Measurements from ENCODE around the gene GSTT2. TPM values are rescaled to one million over a fixed set of nuclear protein-coding genes. Genes with fewer than 3 reads are reported as not detected.

The GSTT2 gene
- total and polyA plus RNA-seq, 2 donors (not counting 1 experiment from before 2014, with no cell fraction given) = not detected

GRCh38 chr22:24028533-24028932, 48.6 kb downstream of the GSTT2 start:
- Histone ChIP-seq H2AFZ (ENCODE audit: insufficient read depth, low read depth, low read length, poor library complexity, severe bottlenecking) (no peak overlapping the region), H3K36me3 (replicated peaks in 1 of 2; ENCODE audit: control extremely low read depth in 1 of 2, control insufficient read depth in 1 of 2, extremely low read depth in 1 of 2, insufficient read depth in 2 of 2, low read length in 1 of 2) (peaks cover 0 to 6% of the 10 kb centered on the region in 2 experiments), H3K4me2 (replicated peaks; ENCODE audit: low read depth, low read length, poor library complexity, severe bottlenecking) (peak overlapping the region; percentile 2), H3K4me1 (ENCODE audit: control insufficient read depth in 2 of 2, insufficient read depth in 2 of 2, low read length in 2 of 2) (peaks cover 15% of the 10 kb centered on the region in 2 donors), H3K9ac (ENCODE audit: low read length) (no peak overlapping the region), H3K27ac (ENCODE audit: low read length in 2 of 2) (no peak overlapping the region), H3K4me3 (ENCODE audit: control extremely low read depth in 1 of 5, extremely low read depth in 1 of 5, insufficient read depth in 1 of 5, low read depth in 2 of 5, low read length in 4 of 5) (no peak overlapping the region), H3K27me3 (replicated peaks in 1 of 4; ENCODE audit: control extremely low read depth in 1 of 4, control insufficient read depth in 3 of 4, insufficient read depth in 4 of 4, low read length in 3 of 4) (no peaks in the 10 kb centered on the region), H4K20me1 (ENCODE audit: control insufficient read depth, insufficient read depth, low read length, poor library complexity, severe bottlenecking) (peaks cover 17% of the 10 kb centered on the region), H3K9me3 (ENCODE audit: control extremely low read depth in 1 of 3, control insufficient read depth in 2 of 3, insufficient read depth in 1 of 3, low read length in 2 of 3) (no peaks in the 10 kb centered on the region), H3K79me2 (ENCODE audit: control insufficient read depth, insufficient read depth, low read length) (peaks cover 80% of the 10 kb centered on the region)
- intact Hi-C loops (cut with micrococcal nuclease) = no loop called here
- no CpG with 5 or more reads among the region's 2 CpGs for WGBS (ENCODE audit: insufficient coverage)
- ChIA-PET POLR2A (no interaction called here), CTCF (no interaction called here)
- Mint-ChIP-seq H3K4me1 (peaks cover 18% of the 10 kb centered on the region), H3K9me3 (ENCODE audit: insufficient read depth) (no peaks in the 10 kb centered on the region), H3K4me3 (no peak overlapping the region), H3K27ac (no peak overlapping the region), H3K27me3 (no peaks in the 10 kb centered on the region)
- ATAC-seq (ENCODE audit: low read depth) = no peak
- TF ChIP-seq CTCF (IDR thresholded peaks at IDR 0.05) (no peak), EZH2 (IDR thresholded peaks at IDR 0.05; ENCODE audit: borderline replicate concordance, insufficient read depth, low read depth, low read length, poor library complexity, severe bottlenecking) (no peak)
- no peak for DNase-seq

- Mint-ChIP-seq H3K4me3 (no peak overlapping the region), H3K27ac (no peak overlapping the region), H3K27me3 (no peaks in the 10 kb centered on the region), H3K9me3 (ENCODE audit: insufficient read depth) (no peaks in the 10 kb centered on the region), H3K4me1 (peaks cover 17% of the 10 kb centered on the region)
- WGBS (ENCODE audit: insufficient coverage) = 100% methylated on average over 2 of the region's 3 CpGs
- H3K79me2 ChIP-seq (ENCODE audit: control insufficient read depth, insufficient read depth, low read length) = peaks cover 79% of the 10 kb centered on the region
- H3K4me2 ChIP-seq (replicated peaks; ENCODE audit: low read depth, low read length, poor library complexity, severe bottlenecking) = no peak overlapping the region
- no peak overlapping the region for H2AFZ ChIP-seq (ENCODE audit: insufficient read depth, low read depth, low read length, poor library complexity, severe bottlenecking)
- H3K4me3 ChIP-seq (ENCODE audit: control extremely low read depth in 1 of 5, extremely low read depth in 1 of 5, insufficient read depth in 1 of 5, low read depth in 2 of 5, low read length in 4 of 5) = no peak overlapping the region
- DNase-seq (no peak), ATAC-seq (ENCODE audit: low read depth) (no peak)
- ChIA-PET CTCF (no interaction called here), POLR2A (no interaction called here)
- peaks cover 19% of the 10 kb centered on the region for H4K20me1 ChIP-seq (ENCODE audit: control insufficient read depth, insufficient read depth, low read length, poor library complexity, severe bottlenecking)
- peaks cover 15% of the 10 kb centered on the region in 2 donors for H3K4me1 ChIP-seq (ENCODE audit: control insufficient read depth in 2 of 2, insufficient read depth in 2 of 2, low read length in 2 of 2)
- no peak overlapping the region for H3K9ac ChIP-seq (ENCODE audit: low read length)
- H3K36me3 ChIP-seq (replicated peaks in 1 of 2; ENCODE audit: control extremely low read depth in 1 of 2, control insufficient read depth in 1 of 2, extremely low read depth in 1 of 2, insufficient read depth in 2 of 2, low read length in 1 of 2) = peaks cover 0 to 6% of the 10 kb centered on the region in 2 experiments
- H3K27ac ChIP-seq (ENCODE audit: low read length in 2 of 2) = no peak overlapping the region
- TF ChIP-seq EZH2 (IDR thresholded peaks at IDR 0.05; ENCODE audit: borderline replicate concordance, insufficient read depth, low read depth, low read length, poor library complexity, severe bottlenecking) (no peak), CTCF (IDR thresholded peaks at IDR 0.05) (no peak)
- no peaks in the 10 kb centered on the region for H3K27me3 ChIP-seq (replicated peaks in 1 of 4; ENCODE audit: control extremely low read depth in 1 of 4, control insufficient read depth in 3 of 4, insufficient read depth in 4 of 4, low read length in 3 of 4)
- H3K9me3 ChIP-seq (ENCODE audit: control extremely low read depth in 1 of 3, control insufficient read depth in 2 of 3, insufficient read depth in 1 of 3, low read length in 2 of 3) = no peaks in the 10 kb centered on the region
- intact Hi-C loops (cut with micrococcal nuclease) = no loop called here
These were observed 49.4 kb downstream of the GSTT2 start for GRCh38 chr22:24029304-24029703.

Data from B cell (primary cell).